DMS53 treated with DMSO at 0.1 percent for 48 hours (cell line): Measurements from ENCODE around the gene DNM3.

Experiments
- DNase-seq: peaks from one replicate; lab custom pipeline; 2025; ENCODE audit not compliant: unreplicated experiment; lab: John Stamatoyannopoulos, UW

DNM3 gene

GRCh38 chr1:172382990-172383389 lies 541.7 kb downstream of the DNM3 start:
- DNase-seq: no peak

- no peak for DNase-seq
Measured at GRCh38 chr1:172383536-172383935, 542.2 kb downstream of the DNM3 start.

- no peak for DNase-seq
Measured at GRCh38 chr1:172384656-172385055, 543.4 kb downstream of the DNM3 start.

GRCh38 chr1:172386046-172386445 lies 544.7 kb downstream of the DNM3 start:
- DNase-seq: no peak

GRCh38 chr1:172388490-172388889 lies 547.2 kb downstream of the DNM3 start:
- DNase-seq: no peak

- DNase-seq: no peak
Measured at GRCh38 chr1:172390301-172390682, 549.0 kb downstream of the DNM3 start.

GRCh38 chr1:172390683-172391551 lies 549.6 kb downstream of the DNM3 start:
- DNase-seq: no peak

- no peak for DNase-seq
Measured at GRCh38 chr1:172391976-172392375, 550.7 kb downstream of the DNM3 start.

- no peak for DNase-seq
Measured at GRCh38 chr1:172393354-172393753, 552.1 kb downstream of the DNM3 start.

GRCh38 chr1:172394141-172394751 lies 552.9 kb downstream of the DNM3 start:
- DNase-seq: no peak

GRCh38 chr1:172394811-172395210 lies 553.5 kb downstream of the DNM3 start:
- DNase-seq: no peak

- no peak for DNase-seq
Measured at GRCh38 chr1:172395576-172395975, 554.3 kb downstream of the DNM3 start.

- no peak for DNase-seq
Measured at GRCh38 chr1:172397221-172397620, 555.9 kb downstream of the DNM3 start.

- no peak for DNase-seq
Measured at GRCh38 chr1:172397633-172398032, 556.3 kb downstream of the DNM3 start.

GRCh38 chr1:172398193-172398592 lies 556.9 kb downstream of the DNM3 start:
- no peak for DNase-seq

GRCh38 chr1:172398970-172399755 lies 557.9 kb downstream of the DNM3 start:
- DNase-seq: peak; percentile 78

GRCh38 chr1:172399756-172400721 lies 558.7 kb downstream of the DNM3 start:
- no peak for DNase-seq

GRCh38 chr1:172400722-172401105 lies 559.4 kb downstream of the DNM3 start:
- no peak for DNase-seq

- no peak for DNase-seq
Measured at GRCh38 chr1:172401477-172401876, 560.2 kb downstream of the DNM3 start.

GRCh38 chr1:172401892-172402291 lies 560.6 kb downstream of the DNM3 start:
- no peak for DNase-seq
